WI38 (cell line): ENCODE data around the gene CRTC1.
"Not testable (repeated sequence)": the region's sequence is repeated elsewhere in the genome, so short reads cannot be mapped to it uniquely, and the experiment has no call there.

Experiments
- H3K4me3 ChIP-seq: 2 replicates; pipeline ENCODE4 v1.5.1; 2011; ENCODE audit warnings: low read depth, mild to moderate bottlenecking, control low read depth, low read length
- TF ChIP-seq, protein P1 (sequence below): IDR thresholded peaks from 2 replicates; pipeline ENCODE4 v1.5.1; 2012; ENCODE audit warnings: low read depth, mild to moderate bottlenecking, control low read depth, low read length

Gene CRTC1

DNA sequence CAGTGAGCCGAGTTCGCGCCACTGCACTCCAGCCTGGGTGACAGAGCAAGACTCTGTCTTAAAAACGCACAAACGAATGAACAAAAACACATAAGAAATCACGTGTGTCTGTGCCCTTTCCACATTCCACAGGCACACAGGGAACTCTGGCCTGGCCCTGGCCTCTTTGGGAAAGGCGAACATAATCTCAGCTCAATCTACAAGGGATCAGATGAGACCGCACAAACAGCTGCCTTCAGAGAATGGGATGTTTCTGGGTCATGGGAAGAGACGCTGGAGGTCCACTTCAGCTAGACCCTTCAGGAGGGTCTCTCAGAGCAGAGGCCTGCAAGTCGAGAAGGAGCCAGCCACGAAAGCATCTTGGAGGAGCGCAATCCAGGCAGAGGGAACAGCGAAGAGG is 6.3 kb upstream of the CRTC1 start:
- no peak overlapping the region for H3K4me3 ChIP-seq
- TF ChIP-seq, protein P1, sequence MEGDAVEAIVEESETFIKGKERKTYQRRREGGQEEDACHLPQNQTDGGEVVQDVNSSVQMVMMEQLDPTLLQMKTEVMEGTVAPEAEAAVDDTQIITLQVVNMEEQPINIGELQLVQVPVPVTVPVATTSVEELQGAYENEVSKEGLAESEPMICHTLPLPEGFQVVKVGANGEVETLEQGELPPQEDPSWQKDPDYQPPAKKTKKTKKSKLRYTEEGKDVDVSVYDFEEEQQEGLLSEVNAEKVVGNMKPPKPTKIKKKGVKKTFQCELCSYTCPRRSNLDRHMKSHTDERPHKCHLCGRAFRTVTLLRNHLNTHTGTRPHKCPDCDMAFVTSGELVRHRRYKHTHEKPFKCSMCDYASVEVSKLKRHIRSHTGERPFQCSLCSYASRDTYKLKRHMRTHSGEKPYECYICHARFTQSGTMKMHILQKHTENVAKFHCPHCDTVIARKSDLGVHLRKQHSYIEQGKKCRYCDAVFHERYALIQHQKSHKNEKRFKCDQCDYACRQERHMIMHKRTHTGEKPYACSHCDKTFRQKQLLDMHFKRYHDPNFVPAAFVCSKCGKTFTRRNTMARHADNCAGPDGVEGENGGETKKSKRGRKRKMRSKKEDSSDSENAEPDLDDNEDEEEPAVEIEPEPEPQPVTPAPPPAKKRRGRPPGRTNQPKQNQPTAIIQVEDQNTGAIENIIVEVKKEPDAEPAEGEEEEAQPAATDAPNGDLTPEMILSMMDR: no peak

DNA sequence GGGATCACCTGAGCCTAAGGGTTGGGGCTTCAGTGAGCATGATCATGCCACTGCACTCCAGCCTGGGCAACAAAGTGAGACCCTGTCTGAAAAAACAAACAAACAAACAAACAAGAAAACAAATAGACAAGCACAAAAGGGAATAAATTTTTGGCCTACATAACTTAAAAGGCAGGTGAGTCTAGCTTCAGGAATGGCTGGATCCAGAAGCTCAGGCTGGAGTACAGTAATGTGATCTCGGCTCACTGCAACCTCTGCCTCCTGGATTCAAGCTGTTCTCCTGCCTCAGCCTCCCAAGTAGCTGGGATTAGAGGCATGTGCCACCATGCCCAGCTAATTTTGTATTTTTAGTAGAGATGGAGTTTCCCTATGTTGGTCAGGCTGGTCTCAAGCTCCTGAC is 3.3 kb upstream of the CRTC1 start:
- H3K4me3 ChIP-seq: not testable (repeated sequence)

DNA sequence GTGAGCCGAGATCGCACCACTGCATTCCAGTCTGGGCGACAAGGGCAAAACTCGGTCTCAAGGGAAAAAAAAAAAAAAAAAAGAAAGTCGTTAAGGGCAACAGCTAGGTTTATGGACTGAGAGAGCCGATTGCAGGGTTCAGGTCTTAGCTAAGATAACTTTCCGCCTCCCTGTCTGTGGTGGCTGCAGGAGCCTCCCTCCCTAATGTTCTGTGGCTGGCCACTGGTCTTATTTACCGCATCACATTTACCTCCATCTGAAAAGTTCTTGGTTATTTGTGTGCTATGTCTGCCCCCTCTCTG is 722 bp upstream of the CRTC1 start:
- H3K4me3 ChIP-seq: peak overlapping the region; percentile 55
- TF ChIP-seq, protein P1: no peak

DNA sequence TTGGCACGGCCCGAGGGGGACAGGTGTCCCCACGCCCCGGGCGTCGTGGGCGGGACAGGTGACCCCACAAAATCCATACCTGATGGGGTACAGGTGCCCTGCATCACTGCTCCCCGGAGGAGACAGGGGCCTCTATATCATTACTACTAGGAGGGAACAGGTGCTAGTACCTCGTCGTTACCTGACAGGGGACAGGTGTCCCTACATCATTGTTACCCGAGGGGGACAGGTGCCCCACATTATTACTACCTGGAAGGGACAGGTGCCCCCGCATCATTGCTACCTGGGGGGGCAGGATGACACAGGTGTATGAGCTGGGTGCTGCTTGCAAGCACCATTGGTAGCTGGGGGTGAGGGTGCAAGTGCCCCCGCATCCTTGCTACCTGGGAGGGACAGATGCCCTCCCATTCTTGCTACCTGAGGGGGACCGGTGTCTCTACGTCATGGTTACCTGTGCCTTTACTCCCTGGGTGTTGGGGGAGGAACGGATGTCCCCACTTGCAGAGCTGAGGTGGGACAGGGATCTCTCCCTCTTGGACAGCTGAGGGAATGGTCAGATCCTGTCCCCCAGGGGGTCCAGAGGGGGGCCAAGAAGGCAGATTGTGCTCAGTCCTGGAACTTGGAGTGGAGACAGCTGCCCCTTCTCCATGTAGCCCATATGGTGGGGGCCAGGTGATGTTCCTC is 620 bp downstream of the CRTC1 start:
- TF ChIP-seq, protein P1: no peak
- peak overlapping the region; percentile 64 for H3K4me3 ChIP-seq

DNA sequence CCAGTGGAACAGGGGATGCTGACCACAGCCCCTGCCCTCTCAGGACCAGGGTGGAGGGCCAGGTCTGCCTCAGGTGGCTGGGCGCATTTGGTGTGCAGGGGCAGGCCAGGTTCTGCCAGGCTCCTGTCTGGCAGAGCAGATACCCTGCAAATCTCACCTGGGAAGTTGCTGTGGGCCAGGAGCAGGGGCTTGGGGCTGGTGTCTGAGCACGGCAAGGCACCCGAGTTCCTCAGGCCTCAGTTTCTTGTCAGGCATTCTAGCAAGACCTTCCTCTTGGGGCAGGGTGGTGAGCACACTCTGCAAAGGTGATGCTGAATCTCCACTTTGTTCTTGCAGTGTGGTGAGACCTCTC is 1.1 kb downstream of the CRTC1 start:
- TF ChIP-seq, protein P1: no peak
- peak overlapping the region; percentile 64; the same call in 1 of the 2 replicates for H3K4me3 ChIP-seq

DNA sequence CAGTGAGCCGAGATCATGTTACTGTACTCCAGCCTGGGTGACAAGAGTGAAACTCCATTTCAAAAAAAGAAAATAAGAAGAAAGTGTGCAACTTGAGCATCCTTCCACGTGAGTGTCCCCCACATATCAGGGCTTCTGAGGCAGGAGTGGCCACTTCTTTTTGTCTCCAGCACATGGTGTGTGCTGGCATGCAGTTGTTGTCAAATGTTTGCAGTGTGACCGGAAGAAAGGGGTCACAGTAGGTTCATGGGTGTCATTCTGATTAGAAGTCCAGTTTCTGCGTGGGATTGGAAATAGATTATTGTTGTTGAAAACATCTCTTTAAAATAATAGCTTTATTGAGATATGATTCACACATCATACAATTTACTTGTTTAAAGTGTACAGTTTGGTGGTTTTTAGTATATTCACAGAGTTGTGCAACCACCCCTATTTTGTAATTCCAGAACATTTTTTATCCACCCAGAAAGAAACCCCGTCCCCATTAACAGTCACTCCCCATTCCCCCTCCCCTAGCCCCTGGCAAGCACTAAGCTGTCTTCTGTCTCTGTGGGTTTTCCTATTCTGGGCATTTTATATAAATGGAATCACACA is 2.2 kb downstream of the CRTC1 start:
- no peak overlapping the region for H3K4me3 ChIP-seq

DNA sequence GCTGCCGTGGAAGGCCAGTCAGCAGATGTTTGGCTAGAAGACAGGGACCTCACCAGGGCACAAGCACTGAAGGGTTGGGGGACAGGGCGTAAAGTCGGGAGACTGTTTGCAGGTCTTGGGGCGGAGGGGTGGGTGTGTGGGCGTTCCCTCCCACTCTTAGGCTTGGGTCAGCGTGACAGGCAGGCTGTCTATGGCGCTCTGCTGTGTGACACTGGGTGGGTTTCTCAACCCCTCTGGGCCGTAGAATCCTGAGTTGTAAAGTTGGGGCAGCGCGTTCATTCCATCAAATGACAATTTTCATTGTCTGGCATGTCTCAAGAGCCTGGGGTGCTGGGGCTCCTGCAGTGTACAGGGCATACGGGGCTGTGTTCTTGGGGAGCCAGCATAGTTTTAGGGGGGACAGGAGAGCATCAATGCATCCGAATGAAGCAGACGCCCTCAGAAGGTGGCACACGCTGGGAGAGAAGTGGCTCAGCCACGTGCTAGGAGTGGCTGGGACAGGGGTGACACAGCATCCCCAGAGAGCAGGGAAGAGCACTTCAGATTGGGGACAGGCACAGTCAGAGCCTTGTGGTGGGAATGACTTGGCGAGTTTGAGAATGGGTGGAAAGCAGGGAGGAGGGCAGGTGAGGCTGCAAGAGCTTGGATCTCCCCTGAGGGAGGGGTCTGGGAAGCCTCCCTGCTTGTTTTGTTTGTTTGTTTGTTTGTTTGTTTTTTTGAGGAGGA is 4.4 kb downstream of the CRTC1 start:
- TF ChIP-seq, protein P1: no peak
- no peak overlapping the region for H3K4me3 ChIP-seq

More for the DNA sequence above, 2.2 kb downstream of the CRTC1 start:
- TF ChIP-seq, protein P1: no peak

DNA sequence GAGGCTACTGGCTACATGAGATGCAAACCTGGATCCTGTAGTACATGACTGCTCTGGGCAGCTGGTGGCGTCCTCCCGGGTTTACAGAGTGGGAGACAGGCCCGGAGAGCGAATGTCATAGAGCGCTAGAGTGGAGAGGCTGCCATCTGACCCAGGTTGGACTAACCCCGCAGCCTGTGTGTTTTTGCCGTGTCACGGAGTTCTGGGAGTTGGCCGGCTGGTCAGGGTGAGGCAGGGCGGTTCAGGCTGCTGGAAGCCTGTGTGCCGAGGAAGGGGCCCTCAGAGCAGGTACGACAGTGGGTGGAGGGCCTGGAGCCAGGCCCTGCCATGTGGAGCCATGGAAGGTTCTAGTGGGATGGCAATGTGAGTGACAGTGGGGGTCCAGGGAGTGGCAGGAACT is 12.5 kb downstream of the CRTC1 start:
- TF ChIP-seq, protein P1: no peak
- no peak overlapping the region for H3K4me3 ChIP-seq
